Fibroblast of villous mesenchyme (primary cell): ENCODE measurements around the gene TIMMDC1. TPM values are rescaled to one million over a fixed set of nuclear protein-coding genes. Genes with fewer than 3 reads are reported as not detected.
"Not testable (repeated sequence)": the region's sequence is repeated elsewhere in the genome, so short reads cannot be mapped to it uniquely, and the experiment has no call there.

Experiments
- DNase-seq: peaks from one replicate; pipeline ENCODE4 v3.0.0-alpha.2; 2010; ENCODE audit warnings: low read depth
- H3K4me3 ChIP-seq: 2 replicates; pipeline ENCODE4 v1.5.1; 2011; ENCODE audit warnings: low read depth, mild to moderate bottlenecking, low read length
- total RNA-seq: library from RNA; depleted of rRNA; stranded (reverse); fragments of >200 nt; gene quantifications from 2 replicates; pipeline ENCODE4 v1.2.3, GENCODE V29; 2012
- TF ChIP-seq, protein P1 (sequence below): IDR thresholded peaks from 2 replicates; pipeline ENCODE4 v1.5.1; 2012; ENCODE audit warnings: low read depth, mild to moderate bottlenecking, low read length; ENCODE audit not compliant: insufficient read depth

The TIMMDC1 gene
- total RNA-seq, 1 donor, result 58.7 TPM

DNA sequence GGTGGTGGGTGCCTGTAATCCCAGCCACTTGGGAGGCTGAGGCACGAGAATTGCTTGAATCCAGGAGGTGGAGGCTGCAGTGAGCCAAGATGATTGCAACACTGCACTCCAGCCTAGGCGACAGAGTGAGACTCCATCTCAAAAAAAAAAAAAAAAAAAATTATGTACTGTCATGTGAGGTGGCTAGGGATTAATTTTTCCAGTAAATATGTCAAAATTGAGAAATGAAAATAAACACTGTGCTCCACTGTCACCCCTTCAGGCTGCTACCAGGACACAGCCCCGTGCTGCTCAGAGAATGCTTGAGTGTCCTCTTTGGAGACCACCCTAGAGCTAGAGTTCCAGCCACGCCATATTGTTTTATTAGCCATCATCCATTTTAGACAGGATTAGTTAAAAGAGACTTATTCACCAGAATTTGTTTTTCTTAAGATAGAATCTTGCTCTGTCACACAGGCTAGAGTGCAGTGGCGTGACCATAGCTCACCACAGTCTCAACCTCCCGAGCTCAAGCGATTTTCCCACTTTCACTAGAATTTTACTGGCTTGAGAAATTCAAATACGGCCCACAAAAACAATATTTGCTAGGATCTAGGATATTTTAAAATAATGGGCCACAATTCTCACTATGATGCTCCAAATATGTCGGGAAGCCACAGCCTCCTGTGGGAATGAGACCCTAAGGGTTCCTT, 60.4 kb downstream of the TIMMDC1 start:
- DNase-seq, result no peak
- H3K4me3 ChIP-seq, result no peak overlapping the region
- TF ChIP-seq, protein P1, sequence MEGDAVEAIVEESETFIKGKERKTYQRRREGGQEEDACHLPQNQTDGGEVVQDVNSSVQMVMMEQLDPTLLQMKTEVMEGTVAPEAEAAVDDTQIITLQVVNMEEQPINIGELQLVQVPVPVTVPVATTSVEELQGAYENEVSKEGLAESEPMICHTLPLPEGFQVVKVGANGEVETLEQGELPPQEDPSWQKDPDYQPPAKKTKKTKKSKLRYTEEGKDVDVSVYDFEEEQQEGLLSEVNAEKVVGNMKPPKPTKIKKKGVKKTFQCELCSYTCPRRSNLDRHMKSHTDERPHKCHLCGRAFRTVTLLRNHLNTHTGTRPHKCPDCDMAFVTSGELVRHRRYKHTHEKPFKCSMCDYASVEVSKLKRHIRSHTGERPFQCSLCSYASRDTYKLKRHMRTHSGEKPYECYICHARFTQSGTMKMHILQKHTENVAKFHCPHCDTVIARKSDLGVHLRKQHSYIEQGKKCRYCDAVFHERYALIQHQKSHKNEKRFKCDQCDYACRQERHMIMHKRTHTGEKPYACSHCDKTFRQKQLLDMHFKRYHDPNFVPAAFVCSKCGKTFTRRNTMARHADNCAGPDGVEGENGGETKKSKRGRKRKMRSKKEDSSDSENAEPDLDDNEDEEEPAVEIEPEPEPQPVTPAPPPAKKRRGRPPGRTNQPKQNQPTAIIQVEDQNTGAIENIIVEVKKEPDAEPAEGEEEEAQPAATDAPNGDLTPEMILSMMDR, result no peak

DNA sequence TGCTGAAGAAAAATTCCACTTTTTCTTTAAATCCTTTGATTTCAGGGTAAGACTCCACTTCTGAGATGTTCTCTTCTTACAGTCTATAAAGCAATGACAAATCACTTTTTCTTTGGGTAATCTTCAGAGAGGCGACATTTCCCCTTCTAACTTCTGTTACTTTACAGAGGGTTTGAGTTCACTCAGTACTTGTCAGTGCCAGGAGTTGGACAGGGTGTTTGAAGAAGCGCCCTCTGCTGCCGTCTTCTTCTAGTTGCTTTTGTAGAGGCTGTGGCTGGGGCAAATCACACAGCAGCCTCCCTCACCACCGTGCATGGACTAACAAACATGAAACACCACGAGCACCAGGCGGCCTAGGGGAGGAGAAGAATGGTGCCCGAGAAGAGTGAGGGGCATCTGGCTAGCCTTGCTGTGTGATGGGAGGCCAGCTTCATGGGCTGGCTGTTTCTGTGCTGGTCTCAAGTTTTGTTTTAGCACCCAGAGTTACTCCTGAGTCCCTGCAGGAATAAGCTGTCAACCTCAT, 61.2 kb downstream of the TIMMDC1 start, which contains the start of gene CD80:
Gene CD80 (minus strand): TSS at position 174 of the 523 bp plus-strand sequence. CDS start 1,886 bp downstream, outside the sequence.
- TF ChIP-seq, protein P1, result peak; percentile 14
- H3K4me3 ChIP-seq, result no peak within 1 kb of the TSS
- peak; percentile 49 for DNase-seq

DNA sequence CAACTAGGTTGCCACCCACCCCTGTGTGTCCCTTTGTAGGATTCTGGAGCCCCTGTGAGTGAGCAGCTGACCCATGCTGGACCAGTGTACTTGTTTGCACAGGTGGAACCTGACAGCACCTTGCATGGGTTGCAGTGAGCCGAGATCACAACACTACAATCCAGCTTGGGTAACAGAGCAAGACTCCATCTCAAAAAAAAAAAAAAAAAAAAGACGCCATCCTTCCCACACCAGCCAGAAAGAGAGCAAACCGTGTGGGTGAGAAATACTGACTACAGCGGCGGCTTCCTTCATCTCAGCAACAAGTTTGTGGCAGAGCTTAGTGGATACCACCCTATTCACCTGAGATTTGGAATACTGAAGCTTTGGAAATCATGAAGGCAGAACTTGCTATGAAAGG, 61.8 kb downstream of the TIMMDC1 start:
- H3K4me3 ChIP-seq, result no peak overlapping the region
- TF ChIP-seq, protein P1, result no peak
- DNase-seq, result no peak

DNA sequence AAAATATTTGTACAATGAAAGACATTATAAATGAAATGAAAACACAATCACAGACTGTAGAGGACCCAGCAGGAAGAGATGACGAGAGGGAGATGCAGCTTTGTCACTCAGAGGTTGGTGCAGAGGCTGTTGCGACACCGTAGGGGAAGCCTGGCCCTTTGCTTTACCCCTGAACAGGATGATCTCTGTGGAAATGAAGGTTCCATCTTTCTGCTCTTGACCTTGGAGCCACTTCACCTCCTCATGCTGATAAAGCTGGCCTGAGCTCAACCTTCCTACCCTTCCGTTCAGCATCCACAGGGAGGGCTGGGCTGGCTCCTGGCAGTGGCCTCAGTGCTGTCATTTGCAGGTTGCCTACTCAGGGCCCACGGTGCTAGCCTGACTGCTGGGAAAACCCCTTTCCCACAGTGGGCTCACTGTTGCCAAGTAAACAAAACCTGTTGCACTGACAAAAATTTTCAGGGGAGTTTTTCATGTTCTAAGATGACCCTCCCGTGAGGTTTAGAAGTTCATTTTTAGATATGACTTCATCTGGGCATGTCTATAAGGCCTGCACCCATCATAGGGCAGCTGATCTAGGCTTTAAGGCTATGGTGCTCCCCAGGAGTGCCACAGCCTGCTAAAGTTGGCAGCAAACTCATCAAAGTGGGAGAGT, 64.1 kb downstream of the TIMMDC1 start:
- H3K4me3 ChIP-seq, result no peak overlapping the region
- TF ChIP-seq, protein P1, result no peak
- DNase-seq, result no peak

DNA sequence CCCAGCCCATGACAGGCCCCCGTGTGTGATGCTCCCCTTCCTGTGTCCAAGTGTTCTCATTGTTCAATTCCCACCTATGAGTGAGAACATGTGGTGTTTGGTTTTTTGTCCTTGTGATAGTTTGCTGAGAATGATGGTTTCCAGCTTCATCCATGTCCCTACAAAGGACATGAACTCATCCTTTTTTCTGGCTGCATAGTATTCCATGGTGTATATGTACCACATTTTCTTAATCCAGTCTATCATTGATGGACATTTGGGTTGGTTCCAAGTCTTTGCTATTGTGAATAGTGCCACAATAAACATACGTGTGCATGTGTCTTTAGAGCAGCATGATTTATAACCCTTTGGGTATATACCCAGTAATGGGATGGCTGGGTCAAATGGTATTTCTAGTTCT, 65.0 kb downstream of the TIMMDC1 start:
- not testable (repeated sequence) for H3K4me3 ChIP-seq, DNase-seq

DNA sequence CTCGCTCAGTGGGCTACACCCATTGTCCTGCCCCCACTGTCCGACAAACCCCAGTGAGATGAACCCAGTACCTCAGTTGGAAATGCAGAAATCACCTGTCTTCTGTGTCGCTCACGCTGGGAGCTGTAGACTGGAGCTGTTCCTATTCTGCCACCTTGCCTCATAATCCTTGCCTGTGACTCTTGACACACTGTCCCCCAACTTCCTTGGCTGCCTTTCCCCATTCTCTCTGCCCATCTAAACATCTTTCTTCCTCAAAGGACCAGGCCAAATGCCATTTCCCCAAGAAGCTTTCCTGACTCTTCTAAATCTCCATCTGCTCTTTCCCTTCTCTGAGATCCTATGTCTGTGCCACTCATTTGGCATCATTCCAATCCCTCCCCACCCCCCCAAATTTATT, 70.8 kb downstream of the TIMMDC1 start:
- no peak overlapping the region for H3K4me3 ChIP-seq
- DNase-seq, result no peak
- TF ChIP-seq, protein P1, result no peak

DNA sequence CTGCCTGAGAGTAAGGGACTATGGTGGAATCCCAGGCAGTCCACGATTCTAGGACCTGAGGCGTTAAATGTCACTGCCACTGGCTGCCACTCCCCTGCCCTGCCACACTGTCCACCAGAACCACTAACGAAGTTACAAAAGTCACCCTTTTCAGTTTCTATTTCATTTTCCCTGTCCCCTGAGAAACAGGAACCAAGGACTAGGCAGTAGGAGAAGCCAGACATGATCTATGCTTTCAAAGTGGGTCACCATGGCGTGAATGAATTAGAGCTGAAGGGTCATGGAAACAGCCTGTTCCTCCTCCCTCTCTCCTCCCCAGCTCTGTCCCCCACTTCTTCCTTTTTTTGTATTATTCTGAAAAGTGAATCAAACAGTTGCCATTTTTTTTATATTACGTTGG, 71.9 kb downstream of the TIMMDC1 start:
- no peak for DNase-seq
- TF ChIP-seq, protein P1, result no peak
- H3K4me3 ChIP-seq, result no peak overlapping the region
